Trophoblast cell (in vitro differentiated cells and primary cell): ENCODE results near the gene DOCK11.

Experiments
- DNase-seq, 2 donors: peaks; one replicate each; pipeline ENCODE4 v3.0.0-alpha.2; 2016
- H2AFZ ChIP-seq: 2 replicates; pipeline ENCODE4 v1.6.1; 2013; ENCODE audit warnings: low read length, moderate library complexity, mild to moderate bottlenecking; ENCODE audit not compliant: insufficient read depth, poor library complexity
- H2AK5ac ChIP-seq: 2 replicates; pipeline ENCODE4 v1.6.1; 2013; ENCODE audit warnings: mild to moderate bottlenecking, low read length
- H2BK120ac ChIP-seq: 2 replicates; pipeline ENCODE4 v1.6.1; 2013; ENCODE audit warnings: low read length, mild to moderate bottlenecking, moderate library complexity; ENCODE audit not compliant: insufficient read depth, poor library complexity
- H2BK12ac ChIP-seq: 2 replicates; pipeline ENCODE4 v1.6.1; 2013; ENCODE audit warnings: mild to moderate bottlenecking, low read length, moderate library complexity
- H2BK5ac ChIP-seq: 2 replicates; pipeline ENCODE4 v1.6.1; 2013; ENCODE audit warnings: low read length, low read depth, moderate library complexity, mild to moderate bottlenecking; ENCODE audit not compliant: poor library complexity
- H3K14ac ChIP-seq: 2 replicates; pipeline ENCODE4 v1.6.1; 2013; ENCODE audit warnings: mild to moderate bottlenecking, low read length
- H3K18ac ChIP-seq: 2 replicates; pipeline ENCODE4 v1.6.1; 2013; ENCODE audit warnings: mild to moderate bottlenecking, low read length
- H3K23ac ChIP-seq: 2 replicates; pipeline ENCODE4 v1.6.1; 2013; ENCODE audit warnings: low read length
- H3K27ac ChIP-seq: 2 replicates; pipeline ENCODE4 v1.5.1; 2013; ENCODE audit warnings: low read depth, mild to moderate bottlenecking, inconsistent platforms, low read length, moderate library complexity
- H3K27me3 ChIP-seq: 2 replicates; pipeline ENCODE4 v1.6.1; 2013; ENCODE audit warnings: inconsistent platforms, mild to moderate bottlenecking, low read length, moderate library complexity; ENCODE audit not compliant: insufficient read depth
- H3K36me3 ChIP-seq, 2 experiments: 1 replicate in 1 of 2; 2 replicates in 1 of 2; pipeline ENCODE4 v1.6.1; 2013; ENCODE audit warnings: low read length in 2 of 2, mild to moderate bottlenecking in 2 of 2, moderate library complexity in 1 of 2; ENCODE audit not compliant: insufficient read depth in 2 of 2, control insufficient read depth in 1 of 2
- H3K4ac ChIP-seq: 2 replicates; pipeline ENCODE4 v1.6.1; 2013; ENCODE audit warnings: low read depth, mild to moderate bottlenecking, low read length, moderate library complexity
- H3K4me1 ChIP-seq, 2 experiments: 1 replicate in 1 of 2; 2 replicates in 1 of 2; pipeline ENCODE4 v1.6.1; 2013; ENCODE audit warnings: low read length in 2 of 2, mild to moderate bottlenecking in 2 of 2, moderate library complexity in 1 of 2; ENCODE audit not compliant: insufficient read depth in 2 of 2, control insufficient read depth in 1 of 2
- H3K4me2 ChIP-seq: 2 replicates; pipeline ENCODE4 v1.6.1; 2013; ENCODE audit warnings: inconsistent platforms, mild to moderate bottlenecking, low read length, moderate library complexity
- H3K4me3 ChIP-seq: 2 replicates; pipeline ENCODE4 v1.5.1; 2013; ENCODE audit warnings: mild to moderate bottlenecking, low read depth, low read length, inconsistent platforms
- H3K79me1 ChIP-seq: one replicate; pipeline ENCODE4 v1.6.1; 2013; ENCODE audit warnings: low read length
- H3K79me2 ChIP-seq: 2 replicates; pipeline ENCODE4 v1.6.1; 2013; ENCODE audit warnings: low read length, mild to moderate bottlenecking; ENCODE audit not compliant: control insufficient read depth, insufficient read depth, poor library complexity
- H3K9ac ChIP-seq: 2 replicates; pipeline ENCODE4 v1.6.1; 2013; ENCODE audit warnings: mild to moderate bottlenecking, low read length
- H3K9me3 ChIP-seq: 2 replicates; pipeline ENCODE4 v1.6.1; 2013; ENCODE audit warnings: low read depth, mild to moderate bottlenecking, control low read depth, inconsistent platforms, low read length; ENCODE audit not compliant: insufficient read depth
- H4K12ac ChIP-seq: 2 replicates; pipeline ENCODE4 v1.6.1; 2013; ENCODE audit warnings: low read depth, mild to moderate bottlenecking, low read length, moderate library complexity
- H4K8ac ChIP-seq: 2 replicates; pipeline ENCODE4 v1.6.1; 2013; ENCODE audit warnings: low read depth, mild to moderate bottlenecking, low read length, moderate library complexity
- H4K91ac ChIP-seq: one replicate; pipeline ENCODE4 v1.6.1; 2013; ENCODE audit warnings: low read depth, mild to moderate bottlenecking, low read length, moderate library complexity
- WGBS: extraction: QIAGEN DNeasy Blood & Tissue Kit; methylation state at CpG from one replicate; pipeline ENCODE4 v1.1.7; 2013; ENCODE audit warnings: missing lambda C conversion rate; ENCODE audit not compliant: insufficient read length, insufficient coverage; ENCODE audit errors: extremely low coverage; 5-methylcytosine and 5-hydroxymethylcytosine counted together

DOCK11 gene

DNA sequence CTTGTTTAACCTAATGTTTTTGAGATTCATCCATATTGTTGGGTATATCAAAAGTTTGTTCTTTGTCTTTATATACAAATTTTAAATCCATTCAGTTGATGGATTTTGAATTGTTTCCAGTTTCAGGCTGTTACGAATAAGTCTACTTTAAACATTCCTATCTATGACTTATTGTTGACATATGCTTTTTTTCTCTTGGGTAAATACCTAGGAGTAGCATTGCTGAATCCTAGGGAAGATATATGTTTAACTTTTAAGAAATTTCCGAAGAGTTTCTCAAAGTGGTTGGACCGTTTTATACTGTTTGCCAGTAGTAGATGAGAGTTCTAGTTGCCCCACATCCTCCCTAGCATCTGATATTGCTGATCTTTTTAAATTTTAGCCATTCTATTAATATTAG lies 170.9 kb downstream of the DOCK11 start:
- Histone ChIP-seq H2BK5ac (no peak overlapping the region), H3K4me2 (no peak overlapping the region)

DNA sequence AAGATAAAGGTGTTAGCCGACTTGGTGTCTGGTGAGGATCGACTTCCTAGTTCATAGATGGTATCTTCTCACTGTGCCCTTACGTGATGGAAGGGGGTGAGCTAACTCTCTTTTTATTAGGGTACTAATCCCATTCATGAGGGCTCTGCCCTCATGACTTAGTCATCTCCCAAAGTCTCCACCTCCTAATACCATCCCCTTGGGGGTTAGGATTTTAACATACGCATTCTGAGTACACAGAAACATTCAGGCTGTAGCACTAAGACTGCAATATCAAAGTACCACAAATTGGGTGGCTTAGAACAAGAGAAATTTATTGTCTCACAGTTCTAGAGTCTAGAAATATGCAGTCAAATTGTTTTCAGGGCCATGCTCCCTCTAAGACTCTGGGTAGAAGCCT lies 173.8 kb downstream of the DOCK11 start:
- no peak overlapping the region for H2BK120ac ChIP-seq
- H3K79me1 ChIP-seq, result no peaks in the 10 kb centered on the region
- H3K9ac ChIP-seq, result no peak overlapping the region
- H3K27ac ChIP-seq, result no peak overlapping the region
- no peak overlapping the region for H2BK5ac ChIP-seq
- DNase-seq, result no peak
- no peak overlapping the region for H4K12ac ChIP-seq
- whole genome bisulfite sequencing, result no CpG with 5 or more reads among the region's 4 CpGs
- no peak overlapping the region for H3K4me3 ChIP-seq
- no peak overlapping the region for H4K91ac ChIP-seq
- no peaks in the 10 kb centered on the region for H3K36me3 ChIP-seq
- H2BK12ac ChIP-seq, result no peak overlapping the region
- no peak overlapping the region for H3K14ac ChIP-seq
- H3K23ac ChIP-seq, result no peak overlapping the region
- H3K79me2 ChIP-seq, result no peaks in the 10 kb centered on the region
- H3K18ac ChIP-seq, result no peak overlapping the region
- no peaks in the 10 kb centered on the region for H3K4me1 ChIP-seq
- no peak overlapping the region for H3K4me2 ChIP-seq
- no peak overlapping the region for H2AK5ac ChIP-seq
- H3K27me3 ChIP-seq, result no peaks in the 10 kb centered on the region
- H2AFZ ChIP-seq, result no peak overlapping the region
- no peak overlapping the region for H3K4ac ChIP-seq
- no peak overlapping the region for H4K8ac ChIP-seq
- H3K9me3 ChIP-seq, result no peaks in the 10 kb centered on the region

More for the DNA sequence above, 170.9 kb downstream of the DOCK11 start:
- H3K27me3 ChIP-seq, result no peaks in the 10 kb centered on the region
- no peak overlapping the region for H2BK120ac ChIP-seq
- no peaks in the 10 kb centered on the region for H3K9me3 ChIP-seq
- no peak overlapping the region for H3K23ac ChIP-seq
- no peak overlapping the region for H3K4ac ChIP-seq
- H2AFZ ChIP-seq, result no peak overlapping the region
- WGBS, result no CpG with 5 or more reads among the region's 3 CpGs
- no peak overlapping the region for H4K12ac ChIP-seq
- no peaks in the 10 kb centered on the region for H3K36me3 ChIP-seq
- H4K91ac ChIP-seq, result no peak overlapping the region
- DNase-seq, result peak in 1 of 2 donors; percentile 6
- H2BK12ac ChIP-seq, result no peak overlapping the region
- no peaks in the 10 kb centered on the region for H3K4me1 ChIP-seq
- H3K4me3 ChIP-seq, result no peak overlapping the region
- H3K27ac ChIP-seq, result no peak overlapping the region
- H3K14ac ChIP-seq, result no peak overlapping the region
- H4K8ac ChIP-seq, result no peak overlapping the region
- H3K79me2 ChIP-seq, result no peaks in the 10 kb centered on the region
- H3K79me1 ChIP-seq, result no peaks in the 10 kb centered on the region
- H3K9ac ChIP-seq, result no peak overlapping the region
- H3K18ac ChIP-seq, result no peak overlapping the region
- no peak overlapping the region for H2AK5ac ChIP-seq

DNA sequence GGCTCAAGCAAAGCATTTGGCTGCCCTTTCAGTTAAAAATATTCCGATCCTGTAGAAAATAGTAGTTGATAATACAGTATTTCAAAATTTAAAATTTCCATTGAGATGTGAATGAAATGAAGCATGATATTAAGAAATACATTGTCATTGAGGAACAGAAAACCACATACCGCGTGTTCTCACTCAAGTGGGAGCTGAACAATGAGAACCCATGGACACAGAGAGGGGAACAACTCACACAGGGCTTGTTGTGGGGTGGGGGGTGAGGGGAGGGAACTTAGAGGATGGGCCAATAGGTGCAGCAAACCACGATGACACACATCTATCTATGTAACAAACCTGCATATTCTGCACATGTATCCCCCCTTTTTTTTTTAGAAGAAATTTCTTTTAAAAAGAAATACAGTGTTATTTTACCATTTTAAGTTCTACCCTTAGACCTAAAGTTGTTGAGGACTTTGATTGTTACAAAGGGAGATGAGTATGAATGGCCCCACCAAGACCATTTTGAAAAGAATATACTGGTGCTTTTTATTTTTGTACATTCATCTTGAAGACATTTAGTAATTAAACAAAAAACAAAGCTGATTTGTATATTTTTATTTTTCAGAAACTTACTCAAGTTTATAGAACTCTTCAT lies 179.8 kb downstream of the DOCK11 start:
- Histone ChIP-seq H2BK120ac (no peak overlapping the region), H3K23ac (no peak overlapping the region), H3K4ac (no peak overlapping the region), H3K79me2 (no peaks in the 10 kb centered on the region), H3K14ac (no peak overlapping the region), H4K8ac (no peak overlapping the region), H3K79me1 (no peaks in the 10 kb centered on the region), H2BK12ac (no peak overlapping the region), H3K4me2 (no peak overlapping the region), H3K4me3 (no peak overlapping the region), H3K9me3 (no peaks in the 10 kb centered on the region), H3K4me1 (no peaks in the 10 kb centered on the region), H4K91ac (no peak overlapping the region), H2AK5ac (no peak overlapping the region), H3K36me3 (no peaks in the 10 kb centered on the region), H3K18ac (no peak overlapping the region), H3K27me3 (no peaks in the 10 kb centered on the region), H2AFZ (no peak overlapping the region), H4K12ac (no peak overlapping the region), H3K27ac (no peak overlapping the region), H2BK5ac (no peak overlapping the region), H3K9ac (no peak overlapping the region)
- DNase-seq, result no peak
- WGBS, result no CpG with 5 or more reads among the region's 4 CpGs

DNA sequence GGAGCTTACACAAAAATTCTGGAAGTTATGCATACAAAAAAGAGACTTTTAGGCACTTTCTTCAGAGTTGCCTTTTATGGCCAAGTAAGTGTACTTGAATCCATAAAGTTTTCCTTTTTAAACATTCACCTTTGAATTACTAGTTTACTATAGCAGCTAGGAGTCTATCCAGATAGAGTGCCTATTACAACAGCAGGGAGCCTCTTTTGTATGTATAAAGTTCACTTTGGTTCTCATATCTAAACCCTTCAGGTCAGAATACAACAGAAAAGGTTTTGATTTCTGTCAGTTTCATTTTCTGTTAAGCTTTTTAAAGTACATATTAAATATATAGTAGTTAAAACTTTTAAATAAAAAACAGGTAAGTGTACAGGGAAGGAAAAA lies 180.3 kb downstream of the DOCK11 start:
- Histone ChIP-seq H3K27me3 (no peaks in the 10 kb centered on the region), H4K8ac (no peak overlapping the region), H2BK120ac (no peak overlapping the region), H3K36me3 (no peaks in the 10 kb centered on the region), H3K9me3 (no peaks in the 10 kb centered on the region), H3K4me2 (no peak overlapping the region), H2BK12ac (no peak overlapping the region), H3K9ac (no peak overlapping the region), H4K91ac (no peak overlapping the region), H2AK5ac (no peak overlapping the region), H4K12ac (no peak overlapping the region), H3K4ac (no peak overlapping the region), H3K18ac (no peak overlapping the region), H3K79me1 (no peaks in the 10 kb centered on the region), H3K23ac (no peak overlapping the region), H3K4me3 (no peak overlapping the region), H3K27ac (no peak overlapping the region), H3K4me1 (no peaks in the 10 kb centered on the region), H3K14ac (no peak overlapping the region), H2AFZ (no peak overlapping the region), H2BK5ac (no peak overlapping the region), H3K79me2 (no peaks in the 10 kb centered on the region)
- DNase-seq, result no peak
